LNCaP clone FGC (cell line): ENCODE results near the gene HOXD12.

Experiments
- DNase-seq: peaks from one replicate; pipeline ENCODE4 v3.0.0-alpha.2; 2011; ENCODE audit warnings: low read depth
- H3K4me3 ChIP-seq: 2 replicates; pipeline ENCODE4 v1.5.1; 2011; ENCODE audit warnings: mild to moderate bottlenecking, low read depth, low read length, control low read depth
- CTCF ChIP-seq: IDR thresholded peaks from 2 replicates; pipeline ENCODE4 v1.5.1; 2012; ENCODE audit warnings: mild to moderate bottlenecking; ENCODE audit not compliant: control insufficient read depth, insufficient read depth; ENCODE audit errors: extremely low read depth

Gene HOXD12

GRCh38 chr2:176081837-176082524 is 17.6 kb upstream of the HOXD12 start:
- no peak for TF ChIP-seq CTCF
- H3K4me3 ChIP-seq = no peak overlapping the region
- DNase-seq = no peak

GRCh38 chr2:176082525-176082823 is 17.1 kb upstream of the HOXD12 start:
- no peak for TF ChIP-seq CTCF
- no peak for DNase-seq

GRCh38 chr2:176082824-176083751 is 16.5 kb upstream of the HOXD12 start:
- no peak for DNase-seq
- TF ChIP-seq CTCF = no peak
- H3K4me3 ChIP-seq = no peak overlapping the region

More at GRCh38 chr2:176082525-176082823, 17.1 kb upstream of the HOXD12 start:
- H3K4me3 ChIP-seq = no peak overlapping the region

GRCh38 chr2:176083796-176084261 is 15.8 kb upstream of the HOXD12 start, which contains the start of gene EVX2:
Gene EVX2 (minus strand): TSS chr2:176083962. CDS start chr2:176083776, 186 bp downstream.
- TF ChIP-seq CTCF = no peak

GRCh38 chr2:176084611-176085119 is 14.9 kb upstream of the HOXD12 start:
- no peak for DNase-seq
- TF ChIP-seq CTCF = no peak
- no peak overlapping the region for H3K4me3 ChIP-seq

More at GRCh38 chr2:176083796-176084261, 15.8 kb upstream of the HOXD12 start, which contains the start of gene EVX2:
- no peak for DNase-seq
- H3K4me3 ChIP-seq = no peak within 1 kb of the TSS

- DNase-seq = no peak
- TF ChIP-seq CTCF = no peak
Measured at GRCh38 chr2:176085120-176085788, 14.3 kb upstream of the HOXD12 start.

More at GRCh38 chr2:176085120-176085788, 14.3 kb upstream of the HOXD12 start:
- H3K4me3 ChIP-seq = no peak overlapping the region
